ENCODE results near the gene TTI1.
"Not testable (repeated sequence)": the region's sequence is repeated elsewhere in the genome, so short reads cannot be mapped to it uniquely, and the experiment has no call there.

TTI1 gene

DNA sequence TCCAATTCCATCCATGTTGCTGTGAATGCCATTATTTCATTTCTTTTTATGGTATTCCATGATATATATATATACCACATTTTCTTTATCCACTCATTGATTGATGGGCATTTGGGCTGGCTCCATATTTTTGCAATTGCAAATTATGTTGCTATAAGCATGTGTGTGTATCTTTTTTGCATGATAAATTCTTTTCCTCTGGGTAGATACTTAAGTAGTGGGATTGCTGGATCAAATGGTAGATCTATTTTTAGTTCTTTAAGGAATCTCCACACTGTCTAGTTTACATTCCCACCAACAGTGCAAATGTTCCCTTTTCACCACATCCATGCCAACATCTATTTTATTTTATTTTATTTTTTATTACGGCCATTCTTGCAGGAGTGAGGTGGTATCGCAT lies 69.8 kb downstream of the TTI1 start:
- not testable (repeated sequence) for DNase-seq (ENCODE audit: low read depth)

DNA sequence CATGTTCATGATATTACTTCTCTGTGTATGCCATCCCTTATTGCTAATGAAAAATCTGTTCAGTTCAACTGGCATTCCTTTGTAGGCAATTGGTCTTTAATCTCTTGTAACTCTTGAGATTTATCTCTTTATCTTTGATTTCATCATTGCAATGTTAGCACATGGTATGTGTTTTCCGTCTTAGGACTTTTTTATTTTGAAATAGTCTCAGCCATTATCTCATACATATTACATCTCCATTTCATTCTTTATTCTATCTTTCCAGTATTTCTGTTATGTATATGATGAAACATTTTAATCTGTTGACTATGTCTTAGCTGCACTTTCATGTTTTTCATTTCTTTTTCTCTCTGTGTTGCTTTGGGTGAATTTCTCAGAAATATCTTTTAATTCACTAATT lies 72.2 kb downstream of the TTI1 start:
- DNase-seq (ENCODE audit: low read depth), result no peak

DNA sequence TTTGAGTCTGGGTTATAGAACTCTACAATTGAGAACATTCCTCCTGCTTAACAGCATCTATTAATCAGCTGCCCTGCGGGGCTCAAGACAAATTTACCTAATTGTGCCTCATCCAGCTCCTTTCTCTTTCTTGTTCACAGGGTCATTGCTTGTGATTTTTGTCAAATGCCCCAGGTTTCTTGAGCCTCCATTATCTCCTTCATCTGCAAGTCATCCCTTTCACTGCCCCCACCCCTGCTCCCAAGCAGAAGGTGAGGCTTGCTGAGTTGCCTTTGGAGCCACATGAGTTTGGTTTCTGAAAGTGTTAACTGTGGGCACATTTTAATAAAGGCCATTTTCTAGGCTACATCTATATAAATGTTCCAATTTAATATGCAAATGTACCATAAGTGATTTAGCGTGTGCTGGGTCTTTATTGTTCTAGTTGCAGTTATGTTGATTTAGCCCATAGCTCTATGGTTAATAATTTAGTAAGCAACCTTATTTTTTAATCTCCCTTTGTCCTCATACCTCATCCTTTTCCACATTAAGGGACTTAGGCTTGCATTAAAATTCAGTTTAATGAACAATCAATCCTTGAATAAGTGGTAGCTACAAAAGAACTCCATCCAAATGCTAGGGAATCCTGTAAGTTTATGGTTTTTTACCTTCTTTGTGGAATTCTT lies 74.3 kb downstream of the TTI1 start:
- no peak for DNase-seq (ENCODE audit: low read depth)

DNA sequence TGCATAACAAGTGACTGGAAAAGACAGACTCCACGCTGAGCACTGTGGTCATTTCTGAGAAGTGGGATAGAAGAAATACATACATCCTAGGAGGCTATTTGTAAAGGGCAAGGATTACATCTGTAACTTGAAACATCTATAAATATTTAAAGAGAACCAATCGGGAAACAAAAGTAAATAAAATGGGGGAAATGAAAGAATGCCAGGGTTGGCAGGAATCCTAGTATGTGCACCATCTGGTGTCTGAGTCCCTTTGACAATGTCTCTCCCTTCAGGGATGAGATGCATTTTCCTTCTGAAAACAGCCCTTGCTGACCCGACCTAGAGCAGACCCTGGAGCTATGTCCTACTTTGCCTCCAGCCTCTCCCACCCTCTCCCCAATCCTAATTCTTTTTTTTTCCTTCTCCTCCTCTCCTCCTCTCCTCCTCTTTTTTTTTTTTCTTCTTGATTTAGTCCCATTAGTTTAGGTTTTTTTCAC lies 77.1 kb downstream of the TTI1 start:
- no peak for DNase-seq (ENCODE audit: low read depth)

DNA sequence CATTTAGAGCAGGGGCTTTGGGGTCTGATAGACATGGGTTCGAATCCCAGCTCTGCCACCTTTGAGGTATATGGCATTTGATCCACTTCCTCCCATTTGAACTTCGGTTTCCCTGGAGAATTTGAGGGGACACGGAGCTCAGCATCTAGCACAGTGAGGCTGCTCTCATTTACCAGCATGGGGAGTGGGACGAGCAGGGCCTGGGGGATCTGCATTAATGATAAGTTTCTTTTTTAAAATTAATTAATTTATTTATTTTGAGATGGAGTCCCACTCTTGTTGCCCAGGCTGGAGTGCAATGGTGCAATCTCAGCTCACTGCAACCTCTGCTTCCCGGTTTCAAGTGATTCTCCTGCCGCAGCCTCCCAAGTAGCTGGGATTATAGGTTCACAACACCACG lies 77.7 kb downstream of the TTI1 start:
- no peak for DNase-seq (ENCODE audit: low read depth)

DNA sequence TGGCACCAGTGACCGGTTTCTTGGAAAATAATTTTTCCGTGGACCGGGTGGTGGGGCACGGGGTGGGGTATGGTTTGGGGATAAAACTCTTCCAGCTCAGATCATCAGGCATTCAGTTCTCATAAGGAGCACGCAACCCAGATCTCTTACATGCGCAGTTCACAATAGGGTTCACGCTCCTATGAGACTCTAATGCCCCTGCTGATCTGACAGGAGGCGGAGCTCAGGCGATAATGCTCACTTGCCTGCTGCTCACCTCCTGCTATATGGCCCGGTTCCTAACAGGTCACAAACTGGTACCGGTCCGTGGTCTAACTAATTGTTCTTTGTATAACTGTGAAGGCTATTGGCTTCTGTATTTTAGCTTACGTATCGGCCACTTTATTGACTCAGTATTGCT lies 78.6 kb downstream of the TTI1 start:
- no peak for DNase-seq (ENCODE audit: low read depth)

DNA sequence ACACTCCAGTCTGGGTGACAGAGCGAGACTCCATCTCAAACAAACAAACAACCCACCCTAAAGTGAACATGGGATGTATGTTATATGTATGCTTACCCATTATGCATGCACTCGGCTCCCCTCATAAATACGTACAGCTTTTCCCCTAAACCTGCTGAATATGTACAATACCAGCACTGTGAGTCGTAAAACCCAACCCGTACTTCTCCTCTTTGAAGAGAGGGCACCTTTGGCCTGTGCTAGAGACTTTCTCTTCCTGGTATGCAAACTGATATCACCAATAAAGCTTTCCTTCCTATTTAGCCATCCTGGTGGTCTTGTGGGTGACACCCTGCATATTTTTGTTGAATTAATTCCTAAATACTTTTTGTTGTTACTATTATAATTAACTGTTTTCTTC lies 79.1 kb downstream of the TTI1 start:
- no peak for DNase-seq (ENCODE audit: low read depth)

DNA sequence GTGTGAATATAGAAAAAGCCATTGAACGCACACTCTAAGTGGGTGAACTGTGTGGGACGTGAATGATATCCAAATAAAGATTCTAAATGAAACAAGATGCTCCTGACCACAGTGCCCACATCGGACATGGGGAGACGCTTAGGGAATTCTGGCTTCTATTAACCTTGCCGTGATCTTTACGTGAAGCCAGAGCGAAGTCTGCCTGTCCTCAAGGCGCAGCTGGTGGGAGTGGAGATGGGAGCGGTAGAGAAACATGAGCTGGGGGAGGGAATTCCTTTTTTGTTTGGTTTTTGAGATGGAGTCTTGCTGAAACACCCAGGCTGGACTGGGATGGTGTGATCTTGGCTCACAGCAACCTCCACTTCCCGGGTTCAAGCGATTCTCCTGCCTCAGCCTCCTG lies 84.3 kb downstream of the TTI1 start:
- DNase-seq (ENCODE audit: low read depth), result no peak

DNA sequence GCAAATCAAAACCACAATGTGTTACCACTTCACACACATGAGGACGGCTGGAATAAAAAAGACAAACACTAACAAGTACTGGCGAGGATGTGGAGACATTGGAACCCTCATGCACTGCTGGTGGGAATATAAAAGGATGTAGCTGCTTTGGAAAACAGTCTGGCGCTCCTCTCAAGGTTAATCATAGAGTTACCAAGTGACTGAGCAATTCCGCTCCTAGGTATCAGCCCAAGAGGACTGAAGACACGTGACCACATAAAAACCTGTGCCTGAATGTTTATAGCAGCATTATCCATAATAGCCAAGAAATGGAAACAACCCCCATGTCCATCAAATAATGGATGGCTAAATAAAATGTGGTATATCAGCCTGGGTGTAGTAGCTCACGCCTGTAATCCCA lies 85.3 kb downstream of the TTI1 start:
- DNase-seq (ENCODE audit: low read depth), result no peak

DNA sequence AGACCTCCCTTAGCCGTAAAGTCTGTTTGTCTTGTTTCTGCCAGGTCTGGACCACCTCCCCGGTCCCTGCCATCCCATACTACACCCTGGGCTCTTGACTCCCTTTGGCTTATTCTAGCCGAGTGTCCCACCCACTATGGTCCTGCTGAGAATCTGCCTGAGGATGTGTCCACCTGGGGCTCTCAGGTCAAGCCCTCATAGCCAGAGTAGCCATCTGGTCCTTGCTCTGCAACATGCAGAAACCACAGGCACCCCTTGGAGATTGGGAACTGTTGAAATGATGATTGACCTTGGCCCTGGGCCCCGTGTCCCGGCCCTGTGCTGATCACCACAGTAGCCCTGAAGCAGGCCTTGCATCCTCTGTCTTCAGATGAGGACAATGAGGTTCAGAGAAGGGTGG lies 86.3 kb downstream of the TTI1 start:
- no peak for DNase-seq (ENCODE audit: low read depth)

DNA sequence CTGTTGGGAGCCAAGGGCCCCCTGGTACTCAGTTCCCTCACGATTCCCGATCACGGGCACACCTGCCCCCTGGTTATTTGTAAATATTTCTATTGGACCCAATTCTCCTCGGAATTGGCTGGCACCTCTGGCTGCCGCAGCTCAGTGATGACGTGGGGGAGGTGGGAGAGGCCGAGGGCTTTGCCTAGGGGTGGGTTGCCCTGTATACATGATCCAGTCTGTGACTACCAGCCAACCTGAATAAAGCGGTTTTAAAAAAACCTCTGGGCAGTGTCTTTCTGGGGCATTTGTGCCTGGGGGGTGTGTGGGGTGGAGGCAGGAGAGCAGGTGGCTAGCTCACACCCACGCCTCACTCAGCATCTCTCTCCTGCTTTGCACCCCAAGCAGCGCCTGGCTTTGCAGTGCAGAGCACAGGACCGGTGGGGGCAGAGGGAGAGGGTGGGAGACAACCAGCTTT lies 88.1 kb downstream of the TTI1 start:
- no peak for DNase-seq (ENCODE audit: low read depth)

DNA sequence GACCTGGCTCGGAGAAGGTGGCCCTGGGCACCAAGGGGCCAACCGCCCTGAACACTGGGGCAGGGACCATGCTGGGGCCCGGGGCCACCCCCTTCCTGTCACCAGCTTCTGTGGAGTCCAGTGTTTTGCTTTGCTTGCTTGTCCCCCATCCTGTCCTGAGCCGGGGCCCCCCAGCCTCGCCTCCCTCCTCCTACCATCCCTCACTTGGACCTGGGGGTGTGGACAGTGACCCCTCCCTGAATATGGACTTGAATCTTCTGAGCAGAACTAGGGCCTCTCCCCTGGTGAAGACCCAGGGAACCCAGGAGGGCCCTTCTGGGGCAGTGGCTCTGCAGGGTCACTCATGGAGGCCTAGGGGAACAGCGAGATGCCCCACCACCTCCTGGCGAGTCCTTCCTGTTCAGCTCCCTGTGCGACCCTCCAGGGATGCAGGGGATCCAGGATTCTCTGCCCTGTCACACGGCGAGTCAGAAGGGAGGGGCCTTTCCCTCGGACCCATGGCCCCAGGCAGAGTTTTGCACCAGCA lies 88.7 kb downstream of the TTI1 start:
- DNase-seq (ENCODE audit: low read depth), result no peak

DNA sequence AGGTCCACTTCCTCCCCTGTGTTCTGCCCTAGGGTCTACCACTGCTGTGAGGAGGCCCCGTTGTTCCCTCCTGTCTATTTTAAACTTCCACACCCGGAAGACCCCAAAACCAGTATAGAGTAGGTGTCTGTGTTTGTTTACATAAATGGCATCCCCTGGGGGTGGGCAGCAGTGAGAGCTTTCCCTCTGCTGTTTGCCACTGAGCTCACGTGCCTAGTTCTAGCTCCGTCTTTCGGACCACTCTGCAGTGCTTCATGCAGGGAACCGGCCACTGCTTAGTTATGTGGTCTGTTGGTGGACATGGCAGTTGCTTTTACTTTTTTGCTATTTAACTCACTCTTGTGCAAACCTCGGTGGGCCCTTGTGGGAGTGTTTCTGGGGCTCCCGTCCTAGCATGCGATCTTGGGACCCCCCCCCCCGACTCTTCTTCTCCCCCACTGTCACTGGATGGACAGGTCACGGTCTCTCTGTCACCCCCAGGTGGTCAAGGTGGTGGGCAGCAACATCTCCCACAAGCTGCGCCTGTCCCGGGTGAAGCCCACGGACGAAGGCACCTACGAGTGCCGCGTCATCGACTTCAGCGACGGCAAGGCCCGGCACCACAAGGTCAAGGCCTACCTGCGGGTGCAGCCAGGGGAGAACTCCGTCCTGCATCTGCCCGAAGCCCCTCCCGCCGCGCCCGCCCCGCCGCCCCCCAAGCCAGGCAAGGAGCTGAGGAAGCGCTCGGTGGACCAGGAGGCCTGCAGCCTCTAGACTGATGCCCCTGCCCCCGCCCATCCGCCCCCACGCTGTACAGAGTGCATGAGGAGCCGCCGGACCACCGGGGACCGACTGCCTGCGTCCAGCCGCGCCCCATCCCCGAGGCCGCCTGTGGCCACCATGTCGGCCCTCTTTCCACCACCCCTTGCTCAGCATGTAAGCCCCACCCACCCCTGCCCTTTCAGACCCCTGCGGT lies 89.5 kb downstream of the TTI1 start:
- DNase-seq (ENCODE audit: low read depth), result no peak

DNA sequence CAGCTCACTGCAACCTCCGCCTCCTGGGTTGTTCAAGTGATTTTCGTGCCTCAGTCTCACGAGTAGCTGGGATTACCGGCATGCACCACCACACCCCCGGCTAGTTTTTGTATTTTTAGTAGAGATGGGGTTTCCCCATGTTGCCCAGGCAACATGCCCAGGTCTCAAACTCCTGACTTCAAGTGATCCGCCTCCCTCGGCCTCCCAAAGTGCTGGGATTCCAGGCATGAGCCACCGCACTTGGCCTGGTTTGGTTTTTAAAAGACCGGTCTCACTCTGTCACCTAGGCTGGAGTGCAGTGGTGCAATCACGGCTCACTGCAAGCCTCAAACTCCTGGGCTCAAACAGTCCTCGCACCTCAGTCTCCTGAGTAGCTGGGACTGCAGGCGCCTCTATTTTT lies 90.2 kb downstream of the TTI1 start:
- DNase-seq (ENCODE audit: low read depth), result no peak

DNA sequence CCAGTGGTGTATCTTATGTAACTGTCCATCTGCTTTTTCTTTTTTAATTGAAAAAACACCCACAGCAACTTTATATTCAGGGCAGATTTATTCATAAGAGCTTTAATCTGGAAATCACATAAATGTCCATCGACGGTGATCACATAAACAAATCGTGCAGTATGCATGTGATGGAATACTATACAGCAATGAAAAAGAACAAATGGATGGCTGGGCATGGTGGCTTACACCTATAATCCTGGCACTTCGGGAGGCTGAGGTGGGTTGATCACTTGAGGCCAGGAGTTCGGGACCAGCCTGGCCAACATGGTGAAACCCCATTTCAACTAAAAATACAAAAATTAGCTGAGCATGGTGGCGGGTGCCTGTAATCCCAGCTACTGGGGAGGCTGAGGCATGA lies 91.3 kb downstream of the TTI1 start:
- no peak for DNase-seq (ENCODE audit: low read depth)

DNA sequence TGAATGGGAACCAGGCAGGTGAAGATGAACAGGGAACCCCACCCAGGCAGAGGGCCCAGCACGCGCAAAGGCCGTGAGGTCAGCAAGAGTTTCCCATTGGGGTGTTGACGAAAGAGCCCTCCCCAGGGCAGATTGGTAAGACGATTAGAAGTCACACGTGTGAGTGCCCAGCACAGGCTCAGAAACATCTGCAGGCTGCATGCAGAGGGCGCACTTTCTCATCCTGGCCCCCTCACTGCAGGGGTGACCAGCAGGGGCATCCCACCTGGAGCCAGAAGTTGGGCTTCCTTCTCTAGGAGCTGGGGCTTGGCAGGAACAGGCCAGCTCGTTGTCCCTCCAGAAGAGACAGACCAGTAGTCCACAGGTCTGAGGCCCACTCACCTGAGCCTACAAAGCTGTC lies 91.9 kb downstream of the TTI1 start:
- no peak for DNase-seq (ENCODE audit: low read depth)

DNA sequence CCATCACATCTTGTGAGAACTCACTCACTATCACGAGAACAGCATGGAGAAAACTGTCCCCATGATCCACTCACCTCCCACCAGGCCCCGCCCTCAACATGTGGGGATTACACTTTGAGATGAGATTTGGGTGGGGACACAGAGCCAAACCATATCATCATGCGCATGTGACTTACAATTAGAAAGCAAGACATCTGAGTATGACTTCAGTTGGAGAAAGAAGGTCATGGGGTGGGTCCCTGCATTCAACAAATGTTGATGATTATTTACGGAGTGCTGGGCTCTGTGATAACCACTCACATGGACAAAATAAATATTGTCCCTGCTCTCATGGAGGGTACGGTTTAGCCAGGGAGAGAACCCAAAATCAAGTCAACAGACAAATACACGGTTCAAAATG lies 92.4 kb downstream of the TTI1 start:
- DNase-seq (ENCODE audit: low read depth), result no peak

DNA sequence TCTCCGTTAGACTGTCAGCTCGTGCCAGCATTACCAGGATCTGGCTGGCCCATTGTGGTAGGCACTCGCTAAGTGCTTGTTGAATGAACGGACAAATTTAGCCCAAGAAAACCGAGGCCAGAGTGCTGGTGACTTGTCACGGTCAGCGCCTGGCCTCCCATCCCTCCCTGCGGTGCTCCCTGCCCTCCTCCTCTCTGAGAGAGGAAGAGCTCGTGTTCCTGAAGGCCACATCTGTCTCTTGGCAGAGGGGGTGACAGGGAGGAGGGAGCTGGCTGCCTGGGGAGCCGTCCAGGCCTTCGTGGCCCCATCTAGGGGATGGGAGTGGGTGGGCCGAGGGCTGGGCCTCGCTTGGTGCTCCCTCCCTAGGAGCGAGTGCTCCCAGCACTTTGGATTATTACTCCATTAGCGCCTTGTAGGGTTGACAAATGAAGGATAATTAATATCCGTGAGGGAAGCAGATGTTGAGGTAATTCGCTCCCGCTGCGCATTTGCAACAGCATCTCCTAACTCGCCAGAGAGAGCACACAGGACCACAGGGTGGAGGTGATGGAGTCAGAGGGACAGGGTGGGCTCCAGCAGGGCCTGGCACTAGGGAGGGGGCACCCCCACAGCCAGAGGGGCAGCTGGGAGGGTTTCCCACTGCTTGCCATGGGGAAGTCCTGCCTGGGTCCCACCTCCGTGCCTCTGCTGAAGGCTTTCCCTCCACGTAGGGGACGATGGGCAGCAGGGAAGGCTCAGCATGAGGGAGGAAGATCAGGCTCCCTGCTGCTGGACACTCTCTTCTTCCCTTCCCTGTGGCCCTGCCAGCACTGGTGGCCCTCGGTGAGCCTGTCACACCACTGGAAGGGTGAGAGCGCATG lies 93.3 kb downstream of the TTI1 start:
- DNase-seq (ENCODE audit: low read depth), result no peak

DNA sequence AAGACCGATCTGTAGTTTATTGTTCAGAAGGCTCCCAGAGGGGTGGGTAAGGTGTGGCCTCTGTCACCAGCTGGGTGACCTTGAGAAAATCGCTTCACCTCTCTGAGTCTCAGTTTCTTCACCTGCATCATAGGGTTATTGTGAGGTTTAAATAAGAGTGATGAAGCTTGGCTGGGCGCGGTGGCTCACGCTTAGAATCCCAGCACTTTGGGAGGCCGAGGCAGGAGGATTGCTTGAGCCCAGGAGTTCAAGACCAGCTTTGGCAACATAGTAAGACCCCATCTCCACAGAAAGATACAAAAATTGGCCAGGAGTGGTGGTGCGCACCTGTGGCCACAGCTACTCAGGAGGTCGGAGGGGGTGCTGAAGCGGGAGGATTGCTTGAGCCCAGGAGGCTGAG lies 94.3 kb downstream of the TTI1 start:
- DNase-seq (ENCODE audit: low read depth), result no peak

DNA sequence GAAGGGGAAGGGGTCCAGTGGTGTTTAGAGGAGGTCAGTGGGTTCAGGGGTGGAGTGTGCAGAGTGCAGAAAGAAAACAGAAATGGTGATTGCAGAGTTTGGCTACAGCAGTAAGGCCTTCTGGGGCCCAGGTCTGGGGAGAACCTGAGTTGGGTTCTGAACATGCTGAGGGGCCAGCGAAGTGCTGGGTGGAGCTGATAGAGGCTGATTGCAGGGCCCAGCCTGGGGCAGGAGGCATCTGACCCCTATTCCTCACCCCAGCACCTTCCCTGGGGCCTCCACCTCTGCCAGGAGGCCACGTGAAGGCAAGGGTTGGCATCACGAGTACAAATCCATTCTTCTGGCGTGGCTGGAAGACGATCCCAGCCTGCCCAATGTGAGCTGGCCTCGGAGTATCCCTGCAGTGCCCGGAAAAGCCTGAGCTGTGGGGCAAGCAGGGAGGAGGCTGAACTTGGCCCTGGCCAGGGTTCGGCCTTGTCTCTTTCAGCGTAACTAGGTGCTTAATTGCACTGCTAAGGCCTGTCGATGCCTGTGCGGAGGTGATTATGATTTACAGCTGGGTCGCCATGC lies 95.0 kb downstream of the TTI1 start:
- DNase-seq (ENCODE audit: low read depth), result no peak

DNA sequence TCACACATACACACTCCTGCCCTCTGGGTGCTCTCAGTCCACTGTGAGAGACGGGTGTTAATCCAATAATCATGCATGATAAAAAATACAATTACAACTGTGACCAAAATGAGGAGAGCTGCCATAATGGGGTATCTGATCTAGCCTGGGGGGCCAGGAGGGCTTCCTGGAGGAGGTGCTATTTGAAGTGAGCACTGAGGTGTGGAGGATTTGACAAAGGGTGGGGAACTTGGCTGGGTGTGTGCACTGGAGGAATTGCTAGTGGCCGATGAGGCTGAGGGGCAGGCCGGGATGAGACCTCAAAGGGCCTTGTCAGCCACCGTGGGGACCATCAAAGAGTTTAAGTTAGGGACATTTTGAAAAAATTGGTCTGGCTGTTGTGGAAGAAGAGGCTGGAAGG lies 95.6 kb downstream of the TTI1 start:
- DNase-seq (ENCODE audit: low read depth), result no peak

DNA sequence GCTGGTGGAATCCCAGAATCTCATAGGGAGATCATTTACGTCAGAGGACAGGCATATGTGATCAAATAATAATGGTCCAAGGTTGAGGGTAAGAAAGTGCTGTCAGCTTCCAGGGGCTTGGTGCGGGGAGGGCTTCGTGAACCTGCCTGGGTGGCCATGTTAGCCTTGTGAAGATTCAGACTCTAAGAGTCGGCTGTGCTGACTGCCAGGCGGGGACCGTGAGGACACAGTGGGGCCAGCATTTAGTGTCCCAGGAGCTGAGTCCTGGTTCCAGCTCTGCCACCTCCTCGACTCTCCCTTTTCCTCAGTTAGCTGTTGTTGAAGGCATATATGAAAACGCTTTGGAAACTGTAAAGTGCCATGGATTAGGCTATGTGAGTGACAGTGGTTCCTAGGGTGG lies 96.8 kb downstream of the TTI1 start:
- no peak for DNase-seq (ENCODE audit: low read depth)
